H1 (cell line): ENCODE results near the gene RANBP6. TPM values are rescaled to one million over a fixed set of nuclear protein-coding genes. Genes with fewer than 3 reads are reported as not detected.

Experiments used
- EGR1 ChIP-seq: IDR thresholded peaks from 2 replicates; pipeline ENCODE4 v1.6.1; 2011; ENCODE audit warnings: low read depth, low read length, borderline replicate concordance
- MAFK ChIP-seq: IDR thresholded peaks from 2 replicates; pipeline ENCODE4 v1.6.1; 2012; ENCODE audit warnings: low read depth, mild to moderate bottlenecking, improper control_type of control experiment, low read length
- NANOG ChIP-seq: IDR thresholded peaks from 2 replicates; pipeline ENCODE4 v1.6.1; 2011; ENCODE audit warnings: low read length, low read depth, mild to moderate bottlenecking, inconsistent platforms; ENCODE audit not compliant: insufficient read depth, poor library complexity, severe bottlenecking
- NRF1 ChIP-seq: IDR thresholded peaks from 2 replicates; pipeline ENCODE4 v1.6.1; 2011; ENCODE audit warnings: mild to moderate bottlenecking, low read depth, low read length, improper control_type of control experiment
- polyA plus RNA-seq, 7 experiments: library from polyadenylated mRNA; depleted of rRNA in 3 of 7; stranded (reverse) in 5 of 7; unstranded in 2 of 7; fragments of >200 nt in 5 of 7; fragments of 200-250 nt in 2 of 7; gene quantifications; 1 replicate in 5 of 7; 2 replicates in 1 of 7; 4 replicates in 1 of 7; pipeline versions ENCODE4 v1.2.1 to v1.2.3, GENCODE V29; 2011 to 2013; ENCODE audit warnings: missing spikeins in 2 of 7, mixed read lengths in 2 of 7
- total RNA-seq: library from RNA; stranded (reverse); fragmentation: NEBNext Ultra II Directional; extraction: Animal tissue kit (Norgen Biotek cat#: 25700); gene quantifications from 2 replicates; pipeline ENCODE4 v1.2.1, GENCODE V29; 2021
- TF ChIP-seq, protein P1 (sequence below): IDR thresholded peaks from 2 replicates; pipeline ENCODE4 v1.6.1; 2012; ENCODE audit warnings: low read length, inconsistent platforms
- TF ChIP-seq, protein P2 (sequence below): IDR thresholded peaks from 2 replicates; pipeline ENCODE4 v1.6.1; 2011; ENCODE audit warnings: low read depth, mild to moderate bottlenecking, low read length; ENCODE audit not compliant: insufficient read depth

RANBP6 gene
- total and polyA plus RNA-seq, 2 of the 8 experiments (the other 6 are each of a cell fraction or from before 2014, with no cell fraction given): 5.7 to 18.8 TPM

DNA sequence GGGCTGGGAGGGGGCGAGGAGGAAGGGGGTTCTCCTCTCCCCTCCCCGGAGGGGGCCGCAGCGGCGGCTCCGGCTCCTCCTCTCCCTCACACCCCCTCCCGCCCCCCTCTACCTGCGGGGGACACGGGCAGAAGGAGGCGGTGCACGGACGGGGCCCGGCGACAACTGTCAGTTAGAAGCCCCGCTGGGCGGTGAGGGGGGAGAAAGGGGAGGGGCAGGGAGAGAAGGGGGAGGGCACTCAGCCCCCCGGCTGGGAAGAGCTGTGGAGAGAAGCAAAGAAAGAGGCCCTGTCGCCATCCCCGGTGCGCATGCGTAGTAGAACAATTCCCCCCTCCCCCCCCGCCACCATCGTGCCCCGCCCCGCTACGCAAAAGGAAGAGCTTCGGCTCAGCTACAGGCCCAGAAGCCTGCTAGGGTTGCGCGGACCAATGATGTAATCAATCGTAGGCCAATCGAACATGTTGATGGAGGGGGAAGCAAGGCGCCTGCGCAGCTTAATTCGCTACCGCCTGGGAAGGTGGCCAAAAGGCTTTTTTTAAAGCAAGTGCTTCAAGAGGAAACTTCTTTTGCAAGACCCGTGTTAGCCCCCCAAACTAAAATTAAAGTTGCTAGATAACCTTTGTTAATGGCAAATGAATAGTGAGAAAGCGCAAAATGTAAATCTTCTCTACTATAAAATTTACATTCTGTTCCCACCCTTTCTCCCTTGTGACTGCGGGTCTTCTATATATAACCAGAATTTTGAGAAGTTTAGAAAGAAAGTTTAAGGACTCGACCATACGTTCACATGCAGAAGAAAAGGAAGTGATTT, 7.0 kb downstream of the RANBP6 start (continued):
- TF ChIP-seq, protein P1, sequence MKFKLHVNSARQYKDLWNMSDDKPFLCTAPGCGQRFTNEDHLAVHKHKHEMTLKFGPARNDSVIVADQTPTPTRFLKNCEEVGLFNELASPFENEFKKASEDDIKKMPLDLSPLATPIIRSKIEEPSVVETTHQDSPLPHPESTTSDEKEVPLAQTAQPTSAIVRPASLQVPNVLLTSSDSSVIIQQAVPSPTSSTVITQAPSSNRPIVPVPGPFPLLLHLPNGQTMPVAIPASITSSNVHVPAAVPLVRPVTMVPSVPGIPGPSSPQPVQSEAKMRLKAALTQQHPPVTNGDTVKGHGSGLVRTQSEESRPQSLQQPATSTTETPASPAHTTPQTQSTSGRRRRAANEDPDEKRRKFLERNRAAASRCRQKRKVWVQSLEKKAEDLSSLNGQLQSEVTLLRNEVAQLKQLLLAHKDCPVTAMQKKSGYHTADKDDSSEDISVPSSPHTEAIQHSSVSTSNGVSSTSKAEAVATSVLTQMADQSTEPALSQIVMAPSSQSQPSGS: no peak
- TF ChIP-seq MAFK (no peak), NANOG (no peak), EGR1 (peak; percentile 16; the same call in 1 of the 2 replicates), NRF1 (peak; percentile 79)
- TF ChIP-seq, protein P2, sequence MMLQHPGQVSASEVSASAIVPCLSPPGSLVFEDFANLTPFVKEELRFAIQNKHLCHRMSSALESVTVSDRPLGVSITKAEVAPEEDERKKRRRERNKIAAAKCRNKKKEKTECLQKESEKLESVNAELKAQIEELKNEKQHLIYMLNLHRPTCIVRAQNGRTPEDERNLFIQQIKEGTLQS: peak; percentile 56; the same call in 1 of the 2 replicates
